A549 (cell line): Measurements from ENCODE around the gene FN3KRP.

Experiments
- CBX8 ChIP-seq: fragments of 200-600 bp; sonication (generic); IDR thresholded peaks from 2 replicates; pipeline ENCODE4 v1.6.1; 2016
- CTCF ChIP-seq: fragments of >200 bp; sonication (Bioruptor Twin); formaldehyde crosslinking; IDR thresholded peaks from 3 replicates; pipeline ENCODE4 v1.5.1; 2016
- FOSL2 ChIP-seq, 2 experiments: fragments of 450-650 bp in 1 of 2; fragments of >200 bp in 1 of 2; sonication (Bioruptor Twin) in 1 of 2; formaldehyde crosslinking; IDR thresholded peaks; 2 replicates each; pipeline versions ENCODE4 v1.5.0 to v1.6.1; 2016 to 2020; ENCODE audit warnings: mild to moderate bottlenecking in 1 of 2, moderate library complexity in 1 of 2
- JUN ChIP-seq, 2 experiments: fragments of >200 bp; sonication (Bioruptor Twin); formaldehyde crosslinking; IDR thresholded peaks; 2 replicates in 1 of 2; 3 replicates in 1 of 2; pipeline ENCODE4 v1.6.1; 2016 to 2017
- KDM1A ChIP-seq: fragments of 200-600 bp; sonication (generic); IDR thresholded peaks from 2 replicates; pipeline ENCODE4 v1.6.1; 2016; ENCODE audit warnings: low read depth, mild to moderate bottlenecking
- MAX ChIP-seq: IDR thresholded peaks from 2 replicates; pipeline ENCODE4 v1.6.1; 2012
- PHF8 ChIP-seq: fragments of 200-600 bp; sonication (generic); IDR thresholded peaks from 2 replicates; pipeline ENCODE4 v1.6.1; 2016; ENCODE audit warnings: low read depth, mild to moderate bottlenecking, antibody characterized with exemption, moderate library complexity, borderline replicate concordance
- RCOR1 ChIP-seq: fragments of 150-350 bp; IDR thresholded peaks from 2 replicates; pipeline ENCODE4 v1.6.1; 2014; ENCODE audit warnings: antibody characterized with exemption, low read length, low read depth
- SMC3 ChIP-seq: fragments of >200 bp; sonication (Bioruptor Twin); formaldehyde crosslinking; IDR thresholded peaks from 3 replicates; pipeline ENCODE4 v1.6.1; 2018; ENCODE audit warnings: inconsistent platforms

- no peak for TF ChIP-seq CTCF
- TF ChIP-seq PHF8, result no peak
- TF ChIP-seq MAX, result no peak
- TF ChIP-seq CBX8, result no peak
- TF ChIP-seq SMC3, result no peak
- no peak for TF ChIP-seq FOSL2 (IDR thresholded peaks at IDR 0.05)
- TF ChIP-seq FOSL2 (CRISPR knock-in tag; IDR thresholded peaks at IDR 0.05), result no peak
- no peak for TF ChIP-seq KDM1A
- TF ChIP-seq JUN (IDR thresholded peaks at IDR 0.05), result no peak
- no peak for TF ChIP-seq RCOR1
Observed at GRCh38 chr17:82722341-82723013, 6.0 kb downstream of the FN3KRP start.
